ENCODE data around the gene LPP.

Gene LPP

GRCh38 chr3:188217011-188217463 lies 63.1 kb downstream of the LPP start:
- FAIRE-seq, result no peak
- no peak for DNase-seq (ENCODE audit: insufficient read length)
- TF ChIP-seq POLR2A (IDR thresholded peaks at IDR 0.05; ENCODE audit: low read depth, low read length) (no peak), POLR2AphosphoS5 (IDR thresholded peaks at IDR 0.05; ENCODE audit: low read depth, low read length) (no peak), TAF1 (IDR thresholded peaks at IDR 0.05; ENCODE audit: borderline replicate concordance, low read depth, low read length) (no peak)

- no peak for DNase-seq (ENCODE audit: insufficient read length)
- no peak for FAIRE-seq
- TF ChIP-seq POLR2A (IDR thresholded peaks at IDR 0.05; ENCODE audit: low read depth, low read length) (no peak), POLR2AphosphoS5 (IDR thresholded peaks at IDR 0.05; ENCODE audit: low read depth, low read length) (no peak), TAF1 (IDR thresholded peaks at IDR 0.05; ENCODE audit: borderline replicate concordance, low read depth, low read length) (no peak)
These were observed 63.8 kb downstream of the LPP start for GRCh38 chr3:188217726-188218125.

GRCh38 chr3:188218603-188219002 lies 64.6 kb downstream of the LPP start:
- FAIRE-seq (no peak), DNase-seq (ENCODE audit: insufficient read length) (no peak)
- no peak for TF ChIP-seq POLR2A (IDR thresholded peaks at IDR 0.05; ENCODE audit: low read depth, low read length)

GRCh38 chr3:188219147-188219546 lies 65.2 kb downstream of the LPP start:
- TF ChIP-seq TAF1 (IDR thresholded peaks at IDR 0.05; ENCODE audit: borderline replicate concordance, low read depth, low read length), result no peak
- no peak for TF ChIP-seq POLR2A (IDR thresholded peaks at IDR 0.05; ENCODE audit: low read depth, low read length)
- no peak for TF ChIP-seq POLR2AphosphoS5 (IDR thresholded peaks at IDR 0.05; ENCODE audit: low read depth, low read length)
- DNase-seq (ENCODE audit: insufficient read length), result no peak
- FAIRE-seq, result no peak

DNA sequence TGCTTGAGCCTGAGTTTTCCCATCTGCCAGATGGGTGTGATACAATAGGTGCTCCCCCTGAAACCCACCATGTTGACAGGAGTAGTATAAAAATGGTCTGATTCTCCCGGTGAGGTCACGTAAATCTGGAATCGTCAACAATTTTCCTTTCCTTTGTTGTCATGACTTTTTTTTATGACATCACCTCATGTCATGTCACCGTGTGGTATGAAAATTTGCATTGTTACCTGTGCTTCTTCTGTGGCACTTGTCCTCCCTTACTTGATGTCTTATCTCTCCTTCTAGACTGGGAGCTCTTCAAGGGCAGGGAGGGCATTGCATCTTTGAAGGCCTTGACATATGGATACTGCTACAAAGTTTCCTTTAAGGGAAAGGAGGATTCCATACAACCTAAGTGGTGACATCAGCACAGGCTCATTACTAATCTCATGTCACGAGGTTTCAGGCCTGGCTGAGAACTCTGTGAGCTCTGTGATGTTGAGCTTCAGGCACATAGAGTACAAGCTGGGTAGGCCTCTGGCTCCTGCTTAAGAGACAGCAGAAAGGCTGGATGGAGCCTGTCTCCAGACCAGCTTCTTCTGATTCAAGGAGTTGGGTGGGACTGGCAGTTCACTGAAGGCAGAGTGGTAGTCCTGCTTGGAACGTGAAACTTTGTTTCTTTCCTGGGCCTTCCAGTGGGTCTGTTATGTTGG lies 66.3 kb downstream of the LPP start:
- FAIRE-seq, result no peak
- TF ChIP-seq POLR2AphosphoS5 (IDR thresholded peaks at IDR 0.05; ENCODE audit: low read depth, low read length), result no peak
- TF ChIP-seq TAF1 (IDR thresholded peaks at IDR 0.05; ENCODE audit: borderline replicate concordance, low read depth, low read length), result no peak
- TF ChIP-seq POLR2A (IDR thresholded peaks at IDR 0.05; ENCODE audit: low read depth, low read length), result no peak
- DNase-seq (ENCODE audit: insufficient read length), result no peak

DNA sequence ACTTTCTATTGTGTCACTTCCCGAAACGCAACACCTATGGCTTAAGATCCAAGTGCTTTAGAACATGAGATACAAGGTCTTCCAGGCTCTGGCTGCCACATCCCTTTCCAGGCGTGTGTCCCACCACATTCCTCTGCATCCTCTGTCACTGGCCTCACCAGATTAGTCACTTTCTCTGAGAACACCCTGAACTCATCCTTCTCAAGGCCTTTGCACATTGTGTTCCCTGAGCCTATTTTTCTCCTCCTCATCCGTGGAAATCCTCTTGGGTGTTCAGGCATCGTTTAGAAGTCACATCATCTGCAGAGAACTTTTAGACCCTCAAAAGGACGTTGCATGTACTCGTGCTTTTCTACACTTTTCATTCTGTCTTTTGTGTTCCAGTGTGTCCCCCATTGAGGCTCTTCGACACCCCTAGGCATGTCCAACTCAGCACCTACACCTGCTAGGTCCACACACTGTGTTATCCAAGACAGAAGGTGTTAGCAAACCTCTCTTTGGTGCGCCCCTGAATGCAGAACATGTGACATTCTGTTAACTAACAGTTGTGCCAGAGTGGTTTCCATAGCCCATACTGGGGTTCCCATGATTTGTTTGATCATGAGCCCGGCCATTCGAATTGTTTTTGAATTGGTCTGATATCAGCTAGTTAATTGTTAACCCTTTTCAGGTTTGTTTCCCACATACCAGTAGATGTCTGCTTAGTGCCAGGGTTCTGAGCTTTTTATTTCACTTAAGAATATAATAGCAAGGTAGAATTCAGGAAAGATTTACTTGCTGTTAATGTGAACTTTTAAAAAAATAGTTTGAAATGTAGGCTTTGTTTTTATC lies 67.2 kb downstream of the LPP start:
- FAIRE-seq, result no peak
- TF ChIP-seq POLR2A (IDR thresholded peaks at IDR 0.05; ENCODE audit: low read depth, low read length) (no peak), POLR2AphosphoS5 (IDR thresholded peaks at IDR 0.05; ENCODE audit: low read depth, low read length) (no peak), TAF1 (IDR thresholded peaks at IDR 0.05; ENCODE audit: borderline replicate concordance, low read depth, low read length) (no peak)
- no peak for DNase-seq (ENCODE audit: insufficient read length)

DNA sequence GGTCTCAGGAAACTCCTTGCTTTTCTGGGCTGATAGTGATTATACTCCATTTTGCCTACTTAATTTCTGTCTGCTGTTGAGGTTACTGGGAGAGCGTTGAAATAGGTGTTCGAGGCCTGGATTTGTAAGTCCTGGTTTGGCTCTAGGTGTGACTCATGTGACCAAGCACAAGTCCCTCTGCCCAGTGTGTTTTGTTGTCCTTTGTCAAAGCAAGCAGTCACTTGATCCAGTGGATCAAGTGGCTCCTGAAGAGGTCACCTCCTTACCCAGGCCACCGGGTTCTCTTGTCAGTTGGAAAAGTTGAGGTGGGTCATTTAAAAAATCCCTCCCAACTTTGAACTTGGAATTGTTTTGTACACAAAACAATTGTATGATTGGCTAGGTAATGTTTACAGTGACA lies 70.0 kb downstream of the LPP start:
- no peak for DNase-seq (ENCODE audit: insufficient read length)
- no peak for TF ChIP-seq POLR2A (IDR thresholded peaks at IDR 0.05; ENCODE audit: low read depth, low read length)
- TF ChIP-seq TAF1 (IDR thresholded peaks at IDR 0.05; ENCODE audit: borderline replicate concordance, low read depth, low read length), result no peak
- no peak for TF ChIP-seq POLR2AphosphoS5 (IDR thresholded peaks at IDR 0.05; ENCODE audit: low read depth, low read length)
- no peak for FAIRE-seq

- FAIRE-seq, result no peak
- no peak for DNase-seq (ENCODE audit: insufficient read length)
- TF ChIP-seq POLR2A (IDR thresholded peaks at IDR 0.05; ENCODE audit: low read depth, low read length), result no peak
- no peak for TF ChIP-seq POLR2AphosphoS5 (IDR thresholded peaks at IDR 0.05; ENCODE audit: low read depth, low read length)
These were observed 73.5 kb downstream of the LPP start for GRCh38 chr3:188227442-188227841.

- TF ChIP-seq POLR2A (IDR thresholded peaks at IDR 0.05; ENCODE audit: low read depth, low read length) (no peak), TAF1 (IDR thresholded peaks at IDR 0.05; ENCODE audit: borderline replicate concordance, low read depth, low read length) (no peak), POLR2AphosphoS5 (IDR thresholded peaks at IDR 0.05; ENCODE audit: low read depth, low read length) (no peak)
- FAIRE-seq (no peak), DNase-seq (ENCODE audit: insufficient read length) (no peak)
These were observed 75.2 kb downstream of the LPP start for GRCh38 chr3:188229177-188229576.

DNA sequence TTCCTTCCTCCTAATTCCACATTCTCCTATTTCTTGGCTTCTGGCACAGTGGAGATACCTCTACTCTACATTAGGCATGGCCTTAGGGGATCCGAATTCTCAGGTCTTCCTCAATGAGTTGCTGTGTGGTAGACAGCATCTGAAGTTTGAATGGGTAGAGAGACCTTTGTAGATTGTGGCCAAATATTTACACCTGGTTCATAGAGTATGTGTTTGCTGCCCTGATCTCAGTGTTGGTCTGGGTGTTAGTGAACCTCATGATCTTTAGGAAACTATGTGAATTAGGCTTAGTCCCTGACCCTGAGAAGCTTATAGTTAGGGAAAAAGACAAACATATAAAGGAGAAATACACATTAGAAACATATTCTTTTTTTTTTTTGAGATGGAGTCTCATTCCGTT lies 75.8 kb downstream of the LPP start:
- TF ChIP-seq TAF1 (IDR thresholded peaks at IDR 0.05; ENCODE audit: borderline replicate concordance, low read depth, low read length) (no peak), POLR2A (IDR thresholded peaks at IDR 0.05; ENCODE audit: low read depth, low read length) (no peak), POLR2AphosphoS5 (IDR thresholded peaks at IDR 0.05; ENCODE audit: low read depth, low read length) (no peak)
- FAIRE-seq, result no peak

GRCh38 chr3:188230962-188231361 lies 77.0 kb downstream of the LPP start:
- no peak for FAIRE-seq
- DNase-seq (ENCODE audit: insufficient read length), result no peak
- TF ChIP-seq POLR2AphosphoS5 (IDR thresholded peaks at IDR 0.05; ENCODE audit: low read depth, low read length) (no peak), TAF1 (IDR thresholded peaks at IDR 0.05; ENCODE audit: borderline replicate concordance, low read depth, low read length) (no peak), POLR2A (IDR thresholded peaks at IDR 0.05; ENCODE audit: low read depth, low read length) (no peak)

More for the DNA sequence above, 75.8 kb downstream of the LPP start:
- no peak for DNase-seq (ENCODE audit: insufficient read length)

DNA sequence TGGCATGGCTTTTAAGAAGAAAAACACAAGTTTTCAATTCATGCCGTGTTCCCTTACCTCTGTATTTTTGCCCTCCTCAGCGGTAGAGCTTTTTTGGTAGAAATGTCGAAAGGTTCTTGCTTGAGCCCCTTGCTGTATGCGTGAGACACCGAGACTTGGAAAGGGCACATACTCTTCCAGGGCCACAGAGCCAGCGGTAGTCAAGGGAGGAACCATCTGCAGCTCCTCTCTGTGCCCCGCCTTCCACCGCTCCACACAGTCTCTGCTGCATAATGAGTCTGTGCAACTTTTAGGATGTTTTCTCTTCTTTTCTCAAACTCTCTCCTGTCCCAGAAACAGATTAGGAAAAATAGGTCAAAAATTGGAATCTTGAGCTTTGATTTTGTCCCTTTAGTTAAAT lies 77.5 kb downstream of the LPP start:
- FAIRE-seq, result no peak
- no peak for TF ChIP-seq POLR2A (IDR thresholded peaks at IDR 0.05; ENCODE audit: low read depth, low read length)
- no peak for TF ChIP-seq TAF1 (IDR thresholded peaks at IDR 0.05; ENCODE audit: borderline replicate concordance, low read depth, low read length)
- no peak for TF ChIP-seq POLR2AphosphoS5 (IDR thresholded peaks at IDR 0.05; ENCODE audit: low read depth, low read length)

More for the DNA sequence above, 77.5 kb downstream of the LPP start:
- DNase-seq (ENCODE audit: insufficient read length), result no peak
